Upper lobe of left lung (tissue), 6 donors: ENCODE data around the gene GLIPR2. TPM values are rescaled to one million over a fixed set of nuclear protein-coding genes. Genes with fewer than 3 reads are reported as not detected.

ENCODE experiments used
- ATAC-seq, 2 donors: fragments of 200-7000 bp; cut with Tn5 transposase; one replicate each; pipeline ENCODE4 v1.9.1; 2022; ENCODE audit warnings: mild to moderate bottlenecking in 2 of 2, moderate library complexity in 2 of 2; ENCODE audit not compliant: low FRiP score in 2 of 2
- DNase-seq, 2 donors: peaks; one replicate each; pipeline ENCODE4 v3.0.0-alpha.2; 2019 to 2020
- H3K27ac ChIP-seq, 4 donors: fragments of 200-600 bp; sonication (generic); one replicate each; pipeline ENCODE4 v1.5.1; 2016 to 2019
- H3K27me3 ChIP-seq, 4 donors: fragments of 200-600 bp; sonication (generic); one replicate each; pipeline ENCODE4 v1.5.1; 2017 to 2019
- H3K36me3 ChIP-seq, 4 donors: fragments of 200-600 bp; sonication (generic); one replicate each; pipeline ENCODE4 v1.5.1; 2016 to 2019
- H3K4me1 ChIP-seq, 4 donors: fragments of 200-600 bp; sonication (generic); one replicate each; pipeline ENCODE4 v1.5.1; 2018 to 2019
- H3K4me3 ChIP-seq, 4 donors: fragments of 200-600 bp; sonication (generic); one replicate each; pipeline ENCODE4 v1.5.1; 2017 to 2019; ENCODE audit warnings: mild to moderate bottlenecking in 2 of 4, moderate library complexity in 1 of 4
- H3K9me3 ChIP-seq, 4 donors: fragments of 200-600 bp; sonication (generic); one replicate each; pipeline ENCODE4 v1.5.1; 2018 to 2019
- EP300 ChIP-seq, 4 donors: sonication (generic); formaldehyde crosslinking; IDR thresholded peaks; one replicate each; pipeline ENCODE4 v1.5.1; 2017; ENCODE audit warnings: antibody characterized with exemption in 4 of 4, control low read depth in 2 of 4
- POLR2A ChIP-seq, 4 donors: fragments of 450-650 bp; IDR thresholded peaks; one replicate each; pipeline ENCODE4 v1.5.1; 2016 to 2017; ENCODE audit warnings: antibody characterized with exemption in 4 of 4, mild to moderate bottlenecking in 2 of 4
- POLR2AphosphoS5 ChIP-seq, 2 donors: sonication (generic); formaldehyde crosslinking; IDR thresholded peaks; one replicate each; pipeline ENCODE4 v1.5.1; 2017; ENCODE audit warnings: antibody characterized with exemption in 2 of 2
- WGBS, 2 donors: methylation state at CpG; one replicate each; pipeline ENCODE4 v1.1.5; 2017 to 2018; 5-methylcytosine and 5-hydroxymethylcytosine counted together
- total RNA-seq, 6 donors: library from RNA; depleted of rRNA in 4 of 6; stranded (reverse); fragments of >200 nt in 4 of 6; gene quantifications; one replicate each; pipeline versions ENCODE4 v1.1.0 to v1.2.1, GENCODE V29; 2016 to 2021
- TF ChIP-seq, protein P1 (sequence below), 6 experiments: fragments of 450-650 bp in 4 of 6; fragments of 200-600 bp in 2 of 6; sonication (generic) in 2 of 6; IDR thresholded peaks; one replicate each; pipeline ENCODE4 v1.5.1; 2016 to 2019; ENCODE audit warnings: antibody characterized with exemption in 6 of 6
- donor health status: DM: no; HTN: no; CAD: no; lungs with moderate emphysema.
- donor health status: DM: no; HTN: yes; CAD: no; lungs with severe emphysema.

Gene GLIPR2
- total RNA-seq, 6 donors from 2014 or later, result 39.6 to 131 (median 66.0) TPM

DNA sequence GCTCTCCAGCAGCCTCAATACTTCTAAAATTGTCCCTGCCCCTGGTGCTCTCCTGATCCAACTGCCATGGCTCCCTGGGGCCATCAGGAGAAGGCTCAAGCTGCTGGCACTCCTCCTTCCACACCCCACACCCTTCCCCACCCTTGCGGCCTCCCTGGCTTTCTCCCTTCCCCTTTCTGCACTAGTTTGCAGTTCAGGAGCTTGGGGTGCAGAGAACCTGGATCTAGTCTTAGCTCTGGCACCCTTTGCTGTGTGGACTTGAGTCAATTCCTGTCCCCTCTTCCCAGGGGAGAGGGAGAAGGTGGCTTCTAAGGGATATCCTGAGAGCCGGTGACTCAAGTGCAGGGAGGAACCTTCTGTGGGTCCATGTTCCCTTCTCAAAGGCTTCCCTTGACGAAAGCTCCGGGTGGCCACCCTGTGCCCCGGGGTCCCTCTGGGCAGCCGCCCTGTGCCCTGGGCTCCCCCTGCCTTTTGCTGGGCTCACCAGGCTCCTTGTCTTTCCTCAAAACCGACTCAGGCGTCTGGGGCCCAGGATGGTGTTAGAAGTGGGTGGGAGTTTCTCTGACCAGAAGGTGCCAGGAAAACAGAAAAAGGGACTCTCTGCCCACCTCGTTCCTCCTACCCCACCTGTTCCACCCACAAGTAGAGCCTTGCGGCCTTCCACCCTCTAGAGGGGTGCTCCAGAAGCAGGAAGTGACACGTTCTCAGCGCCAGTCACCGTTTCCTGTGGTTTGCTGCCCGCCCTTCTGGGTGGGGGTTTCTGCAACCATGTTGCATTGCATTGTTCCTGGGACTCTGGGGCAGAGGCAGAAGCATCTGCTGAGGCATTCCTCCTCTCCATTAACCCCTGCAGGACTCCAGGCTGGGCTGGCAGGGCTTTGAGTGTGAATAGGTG lies 15.0 kb downstream of the GLIPR2 start:
- Histone ChIP-seq H3K27ac (peak overlapping the region; percentile 83 to 92 (median 86)), H3K27me3 (no peaks in the 10 kb centered on the region), H3K4me3 (peak overlapping the region in 2 of 4 donors; percentile 7 to 14), H3K4me1 (peaks cover 43 to 71% (median 61%) of the 10 kb centered on the region in 4 donors), H3K36me3 (peaks cover 0 to 3% (median 1%) of the 10 kb centered on the region in 4 donors), H3K9me3 (peaks cover 0 to 2% (median 0%) of the 10 kb centered on the region in 4 donors)
- DNase-seq, result peak in 1 of 2 donors; percentile 86
- TF ChIP-seq EP300 (IDR thresholded peaks at IDR 0.05) (peak in 2 of 4 donors; percentile 74 to 82), POLR2AphosphoS5 (IDR thresholded peaks at IDR 0.05) (peak; percentile 89 to 91), POLR2A (IDR thresholded peaks at IDR 0.05) (peak in 1 of 4 donors; percentile 63)
- TF ChIP-seq, protein P1, sequence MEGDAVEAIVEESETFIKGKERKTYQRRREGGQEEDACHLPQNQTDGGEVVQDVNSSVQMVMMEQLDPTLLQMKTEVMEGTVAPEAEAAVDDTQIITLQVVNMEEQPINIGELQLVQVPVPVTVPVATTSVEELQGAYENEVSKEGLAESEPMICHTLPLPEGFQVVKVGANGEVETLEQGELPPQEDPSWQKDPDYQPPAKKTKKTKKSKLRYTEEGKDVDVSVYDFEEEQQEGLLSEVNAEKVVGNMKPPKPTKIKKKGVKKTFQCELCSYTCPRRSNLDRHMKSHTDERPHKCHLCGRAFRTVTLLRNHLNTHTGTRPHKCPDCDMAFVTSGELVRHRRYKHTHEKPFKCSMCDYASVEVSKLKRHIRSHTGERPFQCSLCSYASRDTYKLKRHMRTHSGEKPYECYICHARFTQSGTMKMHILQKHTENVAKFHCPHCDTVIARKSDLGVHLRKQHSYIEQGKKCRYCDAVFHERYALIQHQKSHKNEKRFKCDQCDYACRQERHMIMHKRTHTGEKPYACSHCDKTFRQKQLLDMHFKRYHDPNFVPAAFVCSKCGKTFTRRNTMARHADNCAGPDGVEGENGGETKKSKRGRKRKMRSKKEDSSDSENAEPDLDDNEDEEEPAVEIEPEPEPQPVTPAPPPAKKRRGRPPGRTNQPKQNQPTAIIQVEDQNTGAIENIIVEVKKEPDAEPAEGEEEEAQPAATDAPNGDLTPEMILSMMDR (IDR thresholded peaks at IDR 0.05), result no peak
- ATAC-seq, result peak; percentile 62 to 79
- WGBS, 2 donors, result 47 to 54% methylated on average over 10 to 14 of the region's 14 CpGs

DNA sequence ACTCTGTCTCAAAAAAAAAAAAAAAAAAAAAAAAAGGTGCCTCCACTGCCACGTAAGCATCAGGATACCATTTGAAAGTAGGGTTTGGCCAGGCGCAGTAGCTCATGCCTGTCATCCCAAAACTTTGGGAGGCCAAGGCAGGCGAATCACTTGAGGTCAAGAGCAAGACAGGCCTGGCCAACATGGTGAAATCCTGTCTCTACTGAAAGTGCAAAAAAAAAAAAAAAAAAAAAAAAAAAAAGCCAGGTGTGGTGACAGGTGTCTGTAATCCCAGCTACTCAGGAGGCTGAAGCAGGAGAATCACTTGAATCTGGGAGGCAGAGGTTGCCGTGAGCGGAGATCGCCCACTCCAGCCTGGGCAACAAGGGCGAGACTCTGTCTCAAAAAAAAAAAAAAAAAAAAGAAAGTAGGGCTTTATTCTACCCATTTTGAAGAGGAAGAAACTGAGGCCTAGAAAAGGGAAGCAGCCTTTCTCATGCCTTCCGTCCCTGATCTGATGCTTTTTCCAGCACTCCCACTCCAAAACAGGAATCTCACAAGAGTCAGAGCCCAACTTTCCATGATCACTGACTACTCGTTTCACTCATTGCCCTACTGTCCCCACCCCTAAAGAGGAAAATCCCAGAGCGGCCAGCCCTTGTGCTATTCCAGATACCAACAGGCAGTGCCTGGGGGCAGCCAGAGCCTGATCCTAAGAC lies 16.4 kb downstream of the GLIPR2 start:
- no peak for TF ChIP-seq EP300 (IDR thresholded peaks at IDR 0.05)
- no peak for TF ChIP-seq POLR2A (IDR thresholded peaks at IDR 0.05)
- TF ChIP-seq POLR2AphosphoS5 (IDR thresholded peaks at IDR 0.05), result no peak
- TF ChIP-seq, protein P1 (IDR thresholded peaks at IDR 0.05), result no peak
- Histone ChIP-seq H3K9me3 (peaks cover 0 to 3% (median 0%) of the 10 kb centered on the region in 4 donors), H3K27me3 (no peaks in the 10 kb centered on the region), H3K27ac (peak overlapping the region; percentile 31 to 87 (median 75)), H3K4me1 (peaks cover 38 to 72% (median 57%) of the 10 kb centered on the region in 4 donors), H3K36me3 (peaks cover 0 to 5% (median 2%) of the 10 kb centered on the region in 4 donors), H3K4me3 (no peak overlapping the region)
- no peak for DNase-seq
- 92 to 94% methylated on average over 10 of the region's 10 CpGs for WGBS, 2 donors
- ATAC-seq, result no peak

DNA sequence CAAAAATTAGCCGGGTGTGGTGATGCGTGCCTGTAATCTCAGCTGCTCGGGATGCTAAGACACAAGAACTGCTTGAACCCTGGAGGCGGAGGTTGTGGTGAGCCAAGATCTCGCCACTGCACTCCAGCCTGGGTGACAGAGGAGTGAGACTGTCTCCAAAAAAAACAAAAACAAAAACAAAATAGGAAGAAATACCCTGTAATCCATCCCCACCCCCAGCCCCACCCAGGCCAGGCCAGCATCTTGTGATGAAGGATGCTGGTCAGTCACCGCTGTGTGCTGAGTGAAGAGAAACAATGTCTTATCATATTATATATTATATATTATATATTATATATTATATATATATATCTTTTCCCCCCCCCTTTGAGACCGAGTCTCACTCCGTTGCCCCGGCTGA lies 17.2 kb downstream of the GLIPR2 start:
- ATAC-seq (no peak), DNase-seq (no peak)
- TF ChIP-seq, protein P1 (IDR thresholded peaks at IDR 0.05), result no peak
- TF ChIP-seq POLR2AphosphoS5 (IDR thresholded peaks at IDR 0.05), result no peak
- no peak for TF ChIP-seq EP300 (IDR thresholded peaks at IDR 0.05)
- TF ChIP-seq POLR2A (IDR thresholded peaks at IDR 0.05), result no peak
- H3K27me3 ChIP-seq, result no peaks in the 10 kb centered on the region
- peaks cover 0 to 5% (median 2%) of the 10 kb centered on the region in 4 donors for H3K36me3 ChIP-seq
- H3K4me1 ChIP-seq, result peaks cover 31 to 66% (median 55%) of the 10 kb centered on the region in 4 donors
- 76 to 77% methylated on average over 9 of the region's 9 CpGs for WGBS, 2 donors
- peak overlapping the region; percentile 31 to 81 (median 55) for H3K27ac ChIP-seq
- no peak overlapping the region for H3K4me3 ChIP-seq
- peaks cover 0 to 3% (median 0%) of the 10 kb centered on the region in 4 donors for H3K9me3 ChIP-seq

DNA sequence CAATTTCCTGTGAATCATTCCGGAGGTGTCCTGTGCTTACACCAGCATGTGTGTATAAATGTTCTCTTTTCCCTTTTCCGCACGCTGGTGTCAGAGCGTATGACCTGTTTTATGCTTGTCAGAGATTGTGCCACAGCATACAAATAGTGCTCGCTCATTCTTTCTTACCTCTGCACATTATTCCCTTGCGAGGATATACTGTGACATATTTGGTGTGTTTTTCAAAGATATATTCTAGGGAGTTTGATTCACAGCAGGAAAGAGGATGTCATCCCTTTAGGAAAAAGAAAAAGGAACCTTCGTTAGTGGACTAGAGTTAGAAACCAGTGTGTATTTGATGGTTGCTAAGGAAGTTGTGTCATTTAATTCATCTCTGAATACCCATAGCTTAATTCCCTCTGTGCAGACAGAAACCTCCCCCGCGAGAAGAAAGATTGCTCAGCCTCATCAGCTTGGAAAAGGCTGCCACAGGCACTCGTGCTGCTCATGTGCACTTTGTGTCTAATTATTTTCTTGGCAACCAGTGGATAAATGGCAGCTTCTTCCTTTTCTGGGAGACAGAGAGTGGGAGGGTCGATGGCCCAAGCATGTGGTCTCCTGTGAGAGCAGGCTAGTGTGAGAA lies 17.9 kb downstream of the GLIPR2 start:
- peak in 1 of 2 donors; percentile 71 for ATAC-seq
- Histone ChIP-seq H3K27ac (peak overlapping the region; percentile 31 to 81 (median 55)), H3K4me1 (peaks cover 24 to 59% (median 48%) of the 10 kb centered on the region in 4 donors), H3K36me3 (peaks cover 0 to 5% (median 2%) of the 10 kb centered on the region in 4 donors), H3K9me3 (peaks cover 0 to 3% (median 0%) of the 10 kb centered on the region in 4 donors), H3K4me3 (no peak overlapping the region), H3K27me3 (no peaks in the 10 kb centered on the region)
- TF ChIP-seq EP300 (IDR thresholded peaks at IDR 0.05), result peak in 2 of 4 donors; percentile 34 to 78
- peak in 1 of 4 donors; percentile 26 for TF ChIP-seq POLR2A (IDR thresholded peaks at IDR 0.05)
- peak in 1 of 2 donors; percentile 28 for TF ChIP-seq POLR2AphosphoS5 (IDR thresholded peaks at IDR 0.05)
- TF ChIP-seq, protein P1 (IDR thresholded peaks at IDR 0.05), result no peak
- 26 to 53% methylated on average over 11 of the region's 11 CpGs for WGBS, 2 donors
- peak in 1 of 2 donors; percentile 64 for DNase-seq
